Prostate gland (tissue), 2 donors: ENCODE results near the gene ZNF274.

ENCODE experiments used
- CTCF ChIP-seq, 4 experiments: fragments of 200-600 bp in 2 of 4; fragments of 450-650 bp in 2 of 4; sonication (generic) in 2 of 4; IDR thresholded peaks; 1 replicate in 3 of 4; 2 replicates in 1 of 4; pipeline ENCODE4 v1.5.1; 2016 to 2019; ENCODE audit warnings: antibody characterized with exemption in 4 of 4, mild to moderate bottlenecking in 2 of 4, moderate library complexity in 2 of 4
- POLR2A ChIP-seq: fragments of 450-650 bp; IDR thresholded peaks from one replicate; pipeline ENCODE4 v1.6.1; 2016; ENCODE audit warnings: antibody characterized with exemption, mild to moderate bottlenecking

- TF ChIP-seq POLR2A (no peak), CTCF (IDR thresholded peaks at IDR 0.05) (no peak)
Observed at GRCh38 chr19:58153386-58153785, 29.5 kb upstream of the ZNF274 start.
